ENCODE measurements around the gene ACR. TPM values are rescaled to one million over a fixed set of nuclear protein-coding genes. Genes with fewer than 3 reads are reported as not detected.
"Not testable (repeated sequence)": the region's sequence is repeated elsewhere in the genome, so short reads cannot be mapped to it uniquely, and the experiment has no call there.

The ACR gene
- total RNA-seq, 1 donor from 2014 or later: 2.8 TPM

GRCh38 chr22:50747521-50747920 is 9.5 kb downstream of the ACR start:
- not testable (repeated sequence) for H3K4me1 Mint-ChIP-seq (ENCODE audit: unreplicated experiment); H3K9me3 Mint-ChIP-seq (ENCODE audit: unreplicated experiment); DNase-seq (ENCODE audit: low spot score); H3K4me3 Mint-ChIP-seq (ENCODE audit: unreplicated experiment); H3K27me3 Mint-ChIP-seq (ENCODE audit: unreplicated experiment); H3K36me3 Mint-ChIP-seq (ENCODE audit: low read depth, unreplicated experiment); H3K27ac Mint-ChIP-seq (ENCODE audit: unreplicated experiment)

GRCh38 chr22:50748630-50749029 is 10.6 kb downstream of the ACR start:
- not testable (repeated sequence) for H3K9me3 Mint-ChIP-seq (ENCODE audit: unreplicated experiment); H3K4me1 Mint-ChIP-seq (ENCODE audit: unreplicated experiment); H3K27ac Mint-ChIP-seq (ENCODE audit: unreplicated experiment); H3K36me3 Mint-ChIP-seq (ENCODE audit: low read depth, unreplicated experiment); H3K4me3 Mint-ChIP-seq (ENCODE audit: unreplicated experiment); H3K27me3 Mint-ChIP-seq (ENCODE audit: unreplicated experiment); DNase-seq (ENCODE audit: low spot score)

- H3K4me1 Mint-ChIP-seq (ENCODE audit: unreplicated experiment); H3K36me3 Mint-ChIP-seq (ENCODE audit: low read depth, unreplicated experiment); H3K9me3 Mint-ChIP-seq (ENCODE audit: unreplicated experiment); DNase-seq (ENCODE audit: low spot score); H3K4me3 Mint-ChIP-seq (ENCODE audit: unreplicated experiment); H3K27ac Mint-ChIP-seq (ENCODE audit: unreplicated experiment); H3K27me3 Mint-ChIP-seq (ENCODE audit: unreplicated experiment): not testable (repeated sequence)
Measured at GRCh38 chr22:50749302-50750074, 11.5 kb downstream of the ACR start.

GRCh38 chr22:50755251-50755650 is 17.2 kb downstream of the ACR start:
- H3K27me3 Mint-ChIP-seq (ENCODE audit: unreplicated experiment); H3K27ac Mint-ChIP-seq (ENCODE audit: unreplicated experiment); DNase-seq (ENCODE audit: low spot score); H3K4me3 Mint-ChIP-seq (ENCODE audit: unreplicated experiment); H3K36me3 Mint-ChIP-seq (ENCODE audit: low read depth, unreplicated experiment); H3K9me3 Mint-ChIP-seq (ENCODE audit: unreplicated experiment): not testable (repeated sequence)
- peaks cover 10% of the 10 kb centered on the region for H3K4me1 Mint-ChIP-seq (ENCODE audit: unreplicated experiment)

- Mint-ChIP-seq H3K4me3 (ENCODE audit: unreplicated experiment) (peak overlapping the region; percentile 97), H3K4me1 (ENCODE audit: unreplicated experiment) (peaks cover 10% of the 10 kb centered on the region)
- not testable (repeated sequence) for H3K27me3 Mint-ChIP-seq (ENCODE audit: unreplicated experiment); H3K9me3 Mint-ChIP-seq (ENCODE audit: unreplicated experiment); H3K36me3 Mint-ChIP-seq (ENCODE audit: low read depth, unreplicated experiment); H3K27ac Mint-ChIP-seq (ENCODE audit: unreplicated experiment); DNase-seq (ENCODE audit: low spot score)
Measured at GRCh38 chr22:50756406-50756805, 18.4 kb downstream of the ACR start.

- H3K36me3 Mint-ChIP-seq (ENCODE audit: low read depth, unreplicated experiment); H3K27me3 Mint-ChIP-seq (ENCODE audit: unreplicated experiment); H3K9me3 Mint-ChIP-seq (ENCODE audit: unreplicated experiment): not testable (repeated sequence)
- peak; percentile 47 for DNase-seq (ENCODE audit: low spot score)
- Mint-ChIP-seq H3K27ac (ENCODE audit: unreplicated experiment) (peak overlapping the region; percentile 85), H3K4me3 (ENCODE audit: unreplicated experiment) (peak overlapping the region; percentile 97), H3K4me1 (ENCODE audit: unreplicated experiment) (peaks cover 10% of the 10 kb centered on the region)
Measured at GRCh38 chr22:50756949-50757491, 19.0 kb downstream of the ACR start.

GRCh38 chr22:50759597-50760341 is 21.8 kb downstream of the ACR start:
- H3K4me1 Mint-ChIP-seq (ENCODE audit: unreplicated experiment): peaks cover 10% of the 10 kb centered on the region
- not testable (repeated sequence) for H3K9me3 Mint-ChIP-seq (ENCODE audit: unreplicated experiment); H3K27me3 Mint-ChIP-seq (ENCODE audit: unreplicated experiment)

GRCh38 chr22:50761829-50762228 is 23.8 kb downstream of the ACR start:
- not testable (repeated sequence) for H3K27ac Mint-ChIP-seq (ENCODE audit: unreplicated experiment); H3K9me3 Mint-ChIP-seq (ENCODE audit: unreplicated experiment); DNase-seq (ENCODE audit: low spot score); H3K4me3 Mint-ChIP-seq (ENCODE audit: unreplicated experiment); H3K36me3 Mint-ChIP-seq (ENCODE audit: low read depth, unreplicated experiment); H3K27me3 Mint-ChIP-seq (ENCODE audit: unreplicated experiment); H3K4me1 Mint-ChIP-seq (ENCODE audit: unreplicated experiment)

More at GRCh38 chr22:50759597-50760341, 21.8 kb downstream of the ACR start:
- DNase-seq (ENCODE audit: low spot score); H3K4me3 Mint-ChIP-seq (ENCODE audit: unreplicated experiment); H3K36me3 Mint-ChIP-seq (ENCODE audit: low read depth, unreplicated experiment); H3K27ac Mint-ChIP-seq (ENCODE audit: unreplicated experiment): not testable (repeated sequence)

- H3K9me3 Mint-ChIP-seq (ENCODE audit: unreplicated experiment): not testable (repeated sequence)
Measured at GRCh38 chr22:50764288-50764687, 26.3 kb downstream of the ACR start.

More at GRCh38 chr22:50764288-50764687, 26.3 kb downstream of the ACR start:
- not testable (repeated sequence) for H3K27me3 Mint-ChIP-seq (ENCODE audit: unreplicated experiment); DNase-seq (ENCODE audit: low spot score); H3K36me3 Mint-ChIP-seq (ENCODE audit: low read depth, unreplicated experiment); H3K4me3 Mint-ChIP-seq (ENCODE audit: unreplicated experiment); H3K27ac Mint-ChIP-seq (ENCODE audit: unreplicated experiment); H3K4me1 Mint-ChIP-seq (ENCODE audit: unreplicated experiment)

Measured in endothelial cell (in vitro differentiated cells).